ENCODE results near the gene SH3RF3.

The SH3RF3 gene

DNA sequence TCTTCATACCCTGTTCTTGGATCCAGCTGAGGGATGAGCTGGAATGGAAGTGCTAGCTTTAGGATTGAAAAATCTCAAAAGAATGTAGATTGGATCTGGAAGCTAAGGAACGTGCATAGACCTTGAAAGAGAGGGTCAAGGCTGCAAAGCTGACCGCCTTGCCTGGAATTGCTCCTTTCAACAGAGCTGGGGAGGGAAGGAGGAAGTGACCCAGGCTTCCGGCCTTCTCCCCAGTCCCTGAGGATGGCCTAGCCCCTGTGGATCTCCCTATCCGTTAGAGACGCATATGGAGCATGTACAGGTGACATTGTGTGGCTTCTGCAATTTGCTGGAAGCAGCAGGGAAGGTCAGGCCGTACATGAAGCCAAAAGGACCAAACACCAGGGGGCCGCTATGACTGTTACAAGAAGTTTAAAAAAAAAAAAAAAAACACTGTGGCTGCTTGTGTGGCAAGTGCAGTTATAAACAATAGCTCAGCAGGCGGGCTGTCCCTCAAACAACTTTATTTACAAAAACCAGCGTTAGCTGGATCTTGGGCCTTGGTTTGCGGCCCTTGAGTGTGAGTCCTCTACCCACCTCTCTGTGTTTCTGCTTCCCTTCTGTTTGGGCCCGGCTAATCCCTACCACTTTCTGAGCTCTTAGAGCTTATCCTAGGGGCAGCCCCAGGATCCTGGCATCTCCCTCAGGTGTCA is 257.1 kb downstream of the SH3RF3 start:
- ATAC-seq = no peak
- TF ChIP-seq, protein P1, sequence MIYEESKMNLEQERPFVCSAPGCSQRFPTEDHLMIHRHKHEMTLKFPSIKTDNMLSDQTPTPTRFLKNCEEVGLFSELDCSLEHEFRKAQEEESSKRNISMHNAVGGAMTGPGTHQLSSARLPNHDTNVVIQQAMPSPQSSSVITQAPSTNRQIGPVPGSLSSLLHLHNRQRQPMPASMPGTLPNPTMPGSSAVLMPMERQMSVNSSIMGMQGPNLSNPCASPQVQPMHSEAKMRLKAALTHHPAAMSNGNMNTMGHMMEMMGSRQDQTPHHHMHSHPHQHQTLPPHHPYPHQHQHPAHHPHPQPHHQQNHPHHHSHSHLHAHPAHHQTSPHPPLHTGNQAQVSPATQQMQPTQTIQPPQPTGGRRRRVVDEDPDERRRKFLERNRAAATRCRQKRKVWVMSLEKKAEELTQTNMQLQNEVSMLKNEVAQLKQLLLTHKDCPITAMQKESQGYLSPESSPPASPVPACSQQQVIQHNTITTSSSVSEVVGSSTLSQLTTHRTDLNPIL (CRISPR knock-in tag; IDR thresholded peaks at IDR 0.05; ENCODE audit: low read depth) = no peak
- TF ChIP-seq OSR1 (CRISPR knock-in tag; IDR thresholded peaks at IDR 0.05) (no peak), ZFP3 (CRISPR knock-in tag; IDR thresholded peaks at IDR 0.05) (no peak), TCF4 (CRISPR knock-in tag; IDR thresholded peaks at IDR 0.05; ENCODE audit: borderline replicate concordance) (no peak), ZNF8 (CRISPR knock-in tag; IDR thresholded peaks at IDR 0.05) (no peak), ZNF565 (CRISPR knock-in tag; conservative IDR thresholded peaks at IDR 0.05; ENCODE audit: low read depth) (no peak), ARNTL (CRISPR knock-in tag; IDR thresholded peaks at IDR 0.05; ENCODE audit: borderline replicate concordance, low read depth) (no peak), ZC3H10 (CRISPR knock-in tag; IDR thresholded peaks at IDR 0.05) (no peak), ISL1 (CRISPR knock-in tag; IDR thresholded peaks at IDR 0.05) (no peak), PPARA (CRISPR knock-in tag; IDR thresholded peaks at IDR 0.05; ENCODE audit: borderline replicate concordance) (no peak), CSDC2 (CRISPR knock-in tag; IDR thresholded peaks at IDR 0.05) (no peak), ZNF70 (CRISPR knock-in tag; IDR thresholded peaks at IDR 0.05) (no peak), GLIS3 (CRISPR knock-in tag; IDR thresholded peaks at IDR 0.05) (no peak)
- TF ChIP-seq, protein P2, sequence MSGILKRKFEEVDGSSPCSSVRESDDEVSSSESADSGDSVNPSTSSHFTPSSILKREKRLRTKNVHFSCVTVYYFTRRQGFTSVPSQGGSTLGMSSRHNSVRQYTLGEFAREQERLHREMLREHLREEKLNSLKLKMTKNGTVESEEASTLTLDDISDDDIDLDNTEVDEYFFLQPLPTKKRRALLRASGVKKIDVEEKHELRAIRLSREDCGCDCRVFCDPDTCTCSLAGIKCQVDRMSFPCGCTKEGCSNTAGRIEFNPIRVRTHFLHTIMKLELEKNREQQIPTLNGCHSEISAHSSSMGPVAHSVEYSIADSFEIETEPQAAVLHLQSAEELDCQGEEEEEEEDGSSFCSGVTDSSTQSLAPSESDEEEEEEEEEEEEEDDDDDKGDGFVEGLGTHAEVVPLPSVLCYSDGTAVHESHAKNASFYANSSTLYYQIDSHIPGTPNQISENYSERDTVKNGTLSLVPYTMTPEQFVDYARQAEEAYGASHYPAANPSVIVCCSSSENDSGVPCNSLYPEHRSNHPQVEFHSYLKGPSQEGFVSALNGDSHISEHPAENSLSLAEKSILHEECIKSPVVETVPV (CRISPR knock-in tag; IDR thresholded peaks at IDR 0.05) = no peak

DNA sequence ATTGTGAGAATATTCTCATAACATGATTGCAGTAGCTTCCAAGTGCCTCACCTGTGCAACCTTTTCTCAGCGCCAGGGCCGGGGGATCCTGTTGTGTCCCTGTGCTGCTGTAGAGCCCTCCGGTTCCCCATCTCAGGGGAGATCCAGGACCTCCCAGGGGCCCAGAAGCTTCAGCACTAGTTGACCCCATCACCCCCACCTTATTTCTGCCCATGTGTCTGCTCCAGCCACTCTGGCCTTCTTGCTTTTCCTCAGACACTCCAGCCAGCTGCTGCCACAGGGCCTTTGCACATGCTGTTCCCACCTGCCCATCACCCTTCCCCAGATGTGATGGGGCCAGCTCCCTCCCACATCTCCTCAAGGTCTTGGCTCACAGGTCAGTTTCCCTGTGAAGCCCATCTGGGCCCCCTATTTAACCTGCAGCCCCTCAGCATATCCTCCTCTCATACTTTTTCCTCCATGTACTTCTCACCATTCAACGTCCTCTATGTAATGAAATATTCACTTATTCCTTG is 258.3 kb downstream of the SH3RF3 start:
- no peak for TF ChIP-seq ZNF70 (CRISPR knock-in tag; IDR thresholded peaks at IDR 0.05)

DNA sequence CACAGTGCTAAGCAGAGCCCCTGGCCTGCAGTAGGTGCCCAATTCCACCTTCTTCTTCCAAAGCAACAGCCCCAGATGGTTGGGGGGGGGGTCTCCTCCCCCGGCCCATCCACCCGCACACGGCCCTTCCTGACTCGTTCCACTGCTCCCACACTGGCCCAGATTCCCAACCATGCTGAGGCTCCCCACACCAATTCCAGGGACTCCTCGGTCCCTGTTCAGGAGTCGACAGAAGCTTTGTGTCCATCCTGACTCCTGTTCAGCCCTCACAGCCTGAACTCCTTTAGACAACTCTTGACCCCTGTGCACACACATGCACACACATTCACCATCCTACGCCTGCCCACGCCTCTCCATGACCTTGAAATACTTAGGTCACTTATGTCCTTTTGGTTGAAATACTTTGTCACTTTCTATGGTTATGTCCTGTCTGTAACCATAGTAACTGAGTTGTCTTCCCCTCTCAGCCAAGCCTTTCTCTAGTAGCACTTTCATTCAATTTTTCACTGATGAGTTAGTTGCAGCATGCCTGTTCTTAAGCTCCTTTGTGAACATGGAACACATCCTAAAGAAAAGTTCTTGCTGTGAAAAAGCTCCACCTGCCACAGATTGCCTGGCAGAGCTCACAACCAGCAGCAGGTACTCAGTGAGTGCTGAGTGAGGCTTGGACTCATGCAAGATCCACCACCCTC is 258.9 kb downstream of the SH3RF3 start:
- no peak for ATAC-seq
- TF ChIP-seq TCF4 (CRISPR knock-in tag; IDR thresholded peaks at IDR 0.05; ENCODE audit: borderline replicate concordance) (no peak), ESRRG (CRISPR knock-in tag; IDR thresholded peaks at IDR 0.05) (no peak), ZC3H10 (CRISPR knock-in tag; IDR thresholded peaks at IDR 0.05) (no peak), ZNF565 (CRISPR knock-in tag; conservative IDR thresholded peaks at IDR 0.05; ENCODE audit: low read depth) (no peak), BACH2 (CRISPR knock-in tag; IDR thresholded peaks at IDR 0.05; ENCODE audit: borderline replicate concordance) (no peak), ZNF70 (CRISPR knock-in tag; IDR thresholded peaks at IDR 0.05) (no peak), PPARA (CRISPR knock-in tag; IDR thresholded peaks at IDR 0.05; ENCODE audit: borderline replicate concordance) (no peak), ZFP30 (CRISPR knock-in tag; IDR thresholded peaks at IDR 0.05) (no peak), TOX (CRISPR knock-in tag; IDR thresholded peaks at IDR 0.05; ENCODE audit: borderline replicate concordance) (no peak), SNAI2 (CRISPR knock-in tag; IDR thresholded peaks at IDR 0.05) (no peak), OSR1 (CRISPR knock-in tag; IDR thresholded peaks at IDR 0.05) (no peak), CSDC2 (CRISPR knock-in tag; IDR thresholded peaks at IDR 0.05) (no peak), RARB (CRISPR knock-in tag; IDR thresholded peaks at IDR 0.05) (no peak), ZNF8 (CRISPR knock-in tag; IDR thresholded peaks at IDR 0.05) (no peak), ZFP3 (CRISPR knock-in tag; IDR thresholded peaks at IDR 0.05) (no peak), ISL1 (CRISPR knock-in tag; IDR thresholded peaks at IDR 0.05) (no peak)
- TF ChIP-seq, protein P3, sequence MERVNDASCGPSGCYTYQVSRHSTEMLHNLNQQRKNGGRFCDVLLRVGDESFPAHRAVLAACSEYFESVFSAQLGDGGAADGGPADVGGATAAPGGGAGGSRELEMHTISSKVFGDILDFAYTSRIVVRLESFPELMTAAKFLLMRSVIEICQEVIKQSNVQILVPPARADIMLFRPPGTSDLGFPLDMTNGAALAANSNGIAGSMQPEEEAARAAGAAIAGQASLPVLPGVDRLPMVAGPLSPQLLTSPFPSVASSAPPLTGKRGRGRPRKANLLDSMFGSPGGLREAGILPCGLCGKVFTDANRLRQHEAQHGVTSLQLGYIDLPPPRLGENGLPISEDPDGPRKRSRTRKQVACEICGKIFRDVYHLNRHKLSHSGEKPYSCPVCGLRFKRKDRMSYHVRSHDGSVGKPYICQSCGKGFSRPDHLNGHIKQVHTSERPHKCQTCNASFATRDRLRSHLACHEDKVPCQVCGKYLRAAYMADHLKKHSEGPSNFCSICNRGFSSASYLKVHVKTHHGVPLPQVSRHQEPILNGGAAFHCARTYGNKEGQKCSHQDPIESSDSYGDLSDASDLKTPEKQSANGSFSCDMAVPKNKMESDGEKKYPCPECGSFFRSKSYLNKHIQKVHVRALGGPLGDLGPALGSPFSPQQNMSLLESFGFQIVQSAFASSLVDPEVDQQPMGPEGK (CRISPR knock-in tag; IDR thresholded peaks at IDR 0.05; ENCODE audit: borderline replicate concordance) = no peak
- TF ChIP-seq, protein P1 (CRISPR knock-in tag; IDR thresholded peaks at IDR 0.05; ENCODE audit: low read depth) = no peak
- TF ChIP-seq, protein P2 (CRISPR knock-in tag; IDR thresholded peaks at IDR 0.05) = no peak
- TF ChIP-seq, protein P4, sequence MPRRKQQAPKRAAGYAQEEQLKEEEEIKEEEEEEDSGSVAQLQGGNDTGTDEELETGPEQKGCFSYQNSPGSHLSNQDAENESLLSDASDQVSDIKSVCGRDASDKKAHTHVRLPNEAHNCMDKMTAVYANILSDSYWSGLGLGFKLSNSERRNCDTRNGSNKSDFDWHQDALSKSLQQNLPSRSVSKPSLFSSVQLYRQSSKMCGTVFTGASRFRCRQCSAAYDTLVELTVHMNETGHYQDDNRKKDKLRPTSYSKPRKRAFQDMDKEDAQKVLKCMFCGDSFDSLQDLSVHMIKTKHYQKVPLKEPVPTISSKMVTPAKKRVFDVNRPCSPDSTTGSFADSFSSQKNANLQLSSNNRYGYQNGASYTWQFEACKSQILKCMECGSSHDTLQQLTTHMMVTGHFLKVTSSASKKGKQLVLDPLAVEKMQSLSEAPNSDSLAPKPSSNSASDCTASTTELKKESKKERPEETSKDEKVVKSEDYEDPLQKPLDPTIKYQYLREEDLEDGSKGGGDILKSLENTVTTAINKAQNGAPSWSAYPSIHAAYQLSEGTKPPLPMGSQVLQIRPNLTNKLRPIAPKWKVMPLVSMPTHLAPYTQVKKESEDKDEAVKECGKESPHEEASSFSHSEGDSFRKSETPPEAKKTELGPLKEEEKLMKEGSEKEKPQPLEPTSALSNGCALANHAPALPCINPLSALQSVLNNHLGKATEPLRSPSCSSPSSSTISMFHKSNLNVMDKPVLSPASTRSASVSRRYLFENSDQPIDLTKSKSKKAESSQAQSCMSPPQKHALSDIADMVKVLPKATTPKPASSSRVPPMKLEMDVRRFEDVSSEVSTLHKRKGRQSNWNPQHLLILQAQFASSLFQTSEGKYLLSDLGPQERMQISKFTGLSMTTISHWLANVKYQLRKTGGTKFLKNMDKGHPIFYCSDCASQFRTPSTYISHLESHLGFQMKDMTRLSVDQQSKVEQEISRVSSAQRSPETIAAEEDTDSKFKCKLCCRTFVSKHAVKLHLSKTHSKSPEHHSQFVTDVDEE (CRISPR knock-in tag; IDR thresholded peaks at IDR 0.05) = no peak

More for the DNA sequence above, 258.3 kb downstream of the SH3RF3 start:
- ATAC-seq = no peak

All from SK-N-SH treated with all-trans-retinoic acid at 6 μM for 48 hours (cell line).